ENCODE measurements around the gene TWIST2. TPM values are rescaled to one million over a fixed set of nuclear protein-coding genes. Genes with fewer than 3 reads are reported as not detected.

Gene TWIST2
- total RNA-seq, 1 experiment from 2014 or later, result not detected

DNA sequence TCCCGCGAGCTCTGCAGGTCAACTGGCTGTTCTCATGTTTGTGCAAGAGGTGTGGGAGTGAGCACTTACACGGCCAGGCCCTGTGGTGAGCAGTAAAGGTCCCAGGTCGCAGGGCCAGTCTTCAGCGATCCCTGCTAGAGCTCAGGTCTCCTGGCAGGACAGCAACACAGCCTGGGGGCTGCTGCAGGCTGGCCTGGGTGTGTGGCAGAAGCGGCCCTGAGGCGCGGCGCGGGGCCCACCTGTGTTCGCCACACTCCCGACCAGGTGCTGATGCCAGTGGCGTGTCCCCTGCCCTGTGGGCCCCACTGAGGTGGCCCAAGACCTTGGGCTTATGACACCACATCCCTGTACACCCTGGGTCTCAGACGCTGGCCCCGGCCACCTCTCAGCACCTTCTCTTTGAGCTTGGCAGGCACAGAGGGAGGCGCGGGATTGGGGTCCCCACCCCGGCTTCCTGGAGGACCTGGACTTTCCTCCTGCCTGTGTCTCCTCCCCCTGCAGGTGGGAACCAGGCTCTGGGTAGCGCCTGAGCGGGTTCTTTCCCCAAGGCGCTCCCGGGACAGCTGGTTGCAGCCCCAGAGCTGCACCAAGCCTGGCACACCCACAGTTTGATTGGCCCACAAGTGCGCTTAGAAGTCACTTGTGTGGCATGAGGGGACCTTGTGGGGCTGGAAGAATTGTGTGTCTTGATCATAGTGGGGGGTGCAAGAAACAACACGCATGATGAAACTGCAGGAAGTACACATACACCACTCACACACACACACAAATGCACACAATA is 59.2 kb downstream of the TWIST2 start:
- in situ Hi-C loops (cut with HindIII; ENCODE audit: low pct_unique_long_range_greater_than_20kb, low sequenced_read_pairs), result no loop called here
- no peak for DNase-seq (ENCODE audit: low read depth)

- no peak for DNase-seq (ENCODE audit: low read depth)
- in situ Hi-C loops (cut with HindIII; ENCODE audit: low pct_unique_long_range_greater_than_20kb, low sequenced_read_pairs), result no loop called here
These were observed 59.9 kb downstream of the TWIST2 start for GRCh38 chr2:238907717-238908173.

- in situ Hi-C loops (cut with HindIII; ENCODE audit: low pct_unique_long_range_greater_than_20kb, low sequenced_read_pairs), result no loop called here
- no peak for DNase-seq (ENCODE audit: low read depth)
These were observed 61.4 kb downstream of the TWIST2 start for GRCh38 chr2:238908960-238909951.

GRCh38 chr2:238910751-238911351 is 63.0 kb downstream of the TWIST2 start:
- peak; percentile 55 for DNase-seq (ENCODE audit: low read depth)
- in situ Hi-C loops (cut with HindIII; ENCODE audit: low pct_unique_long_range_greater_than_20kb, low sequenced_read_pairs), result no loop called here

DNA sequence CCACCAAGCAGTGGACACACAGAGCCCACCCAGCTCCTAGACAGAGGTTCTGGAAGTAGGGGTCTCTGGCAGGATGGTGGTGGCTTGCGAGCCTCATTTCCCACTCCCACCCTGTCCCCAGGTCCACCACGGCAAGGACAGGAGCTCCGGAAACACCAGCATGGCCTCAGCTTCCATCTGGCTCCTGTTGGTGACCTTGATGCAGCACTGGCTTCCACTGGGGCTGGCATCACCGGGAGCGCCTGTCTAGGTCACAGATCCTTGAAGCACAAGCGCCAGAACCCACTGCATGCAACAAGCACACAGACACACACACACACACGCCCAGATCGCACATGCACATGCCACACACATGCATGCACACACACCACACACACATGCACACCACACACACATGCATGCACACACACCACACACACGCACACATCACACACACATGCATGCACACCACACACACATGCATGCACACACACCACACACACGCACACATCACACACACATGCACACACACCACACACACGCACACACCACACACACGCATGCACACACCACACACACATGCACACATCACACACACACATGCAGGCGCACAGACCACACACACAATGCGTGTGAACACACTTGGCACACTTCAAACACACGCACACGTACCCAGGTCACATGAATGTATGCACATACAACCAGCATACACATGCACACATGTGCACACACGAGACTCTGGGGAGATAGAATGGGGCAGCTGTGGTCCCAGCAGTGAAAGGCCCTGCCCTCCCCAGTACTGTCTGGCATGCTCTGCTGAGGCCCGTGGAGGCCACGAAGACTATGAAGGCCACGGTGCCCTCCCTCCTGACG is 63.7 kb downstream of the TWIST2 start:
- in situ Hi-C loops (cut with HindIII; ENCODE audit: low pct_unique_long_range_greater_than_20kb, low sequenced_read_pairs), result no loop called here
- DNase-seq (ENCODE audit: low read depth), result no peak

- no peak for DNase-seq (ENCODE audit: low read depth)
- in situ Hi-C loops (cut with HindIII; ENCODE audit: low pct_unique_long_range_greater_than_20kb, low sequenced_read_pairs), result no loop called here
These were observed 64.5 kb downstream of the TWIST2 start for GRCh38 chr2:238912228-238912915.

DNA sequence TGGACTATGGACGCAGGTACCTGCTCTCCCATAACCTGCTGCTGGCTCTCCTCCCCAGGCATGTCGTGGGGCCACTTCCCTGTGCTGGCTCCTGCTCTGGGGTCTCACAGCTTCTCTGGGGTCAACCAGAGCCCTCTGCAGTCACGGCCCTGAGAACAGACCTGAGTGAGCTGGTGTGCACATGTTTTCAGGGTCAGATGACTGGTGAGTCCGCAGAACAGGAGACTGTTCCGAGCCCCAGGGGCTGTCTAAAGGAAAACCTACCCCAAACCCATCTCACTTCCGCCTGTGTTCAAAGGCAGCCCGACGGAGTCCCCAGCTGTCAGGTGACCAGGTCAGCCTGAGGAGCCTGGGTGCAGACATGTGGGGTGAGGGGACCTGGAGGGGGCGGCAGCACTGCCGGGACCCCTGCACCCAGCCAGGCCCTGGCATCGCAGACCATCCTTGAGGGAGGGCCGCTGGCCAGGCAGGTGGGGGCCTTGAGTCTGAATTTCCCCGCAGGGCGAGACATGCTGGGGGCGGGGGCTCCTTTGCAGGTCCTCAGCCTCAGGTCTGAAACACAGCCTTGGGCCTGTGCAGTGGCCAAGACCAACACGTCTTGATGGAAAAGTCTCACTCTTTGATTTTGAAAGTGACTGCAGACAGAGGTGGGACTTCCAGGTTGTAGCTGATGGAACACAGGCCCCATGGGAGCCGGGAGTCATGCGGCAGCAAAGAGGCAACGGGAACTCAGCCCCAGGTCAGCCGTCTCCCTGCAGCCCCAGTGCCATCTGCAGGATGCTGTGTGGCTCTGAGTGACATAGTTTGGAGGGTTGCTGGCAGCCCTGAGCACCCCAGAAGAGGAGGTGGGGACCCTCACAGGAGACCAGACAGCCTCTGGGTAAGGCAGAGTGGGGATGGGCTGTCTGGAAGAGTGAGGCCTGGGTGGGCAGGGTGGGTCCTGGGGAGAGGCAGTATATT is 65.3 kb downstream of the TWIST2 start:
- DNase-seq (ENCODE audit: low read depth), result no peak
- in situ Hi-C loops (cut with HindIII; ENCODE audit: low pct_unique_long_range_greater_than_20kb, low sequenced_read_pairs), result no loop called here

- no peak for DNase-seq (ENCODE audit: low read depth)
- in situ Hi-C loops (cut with HindIII; ENCODE audit: low pct_unique_long_range_greater_than_20kb, low sequenced_read_pairs), result no loop called here
These were observed 66.2 kb downstream of the TWIST2 start for GRCh38 chr2:238913931-238914647.

DNA sequence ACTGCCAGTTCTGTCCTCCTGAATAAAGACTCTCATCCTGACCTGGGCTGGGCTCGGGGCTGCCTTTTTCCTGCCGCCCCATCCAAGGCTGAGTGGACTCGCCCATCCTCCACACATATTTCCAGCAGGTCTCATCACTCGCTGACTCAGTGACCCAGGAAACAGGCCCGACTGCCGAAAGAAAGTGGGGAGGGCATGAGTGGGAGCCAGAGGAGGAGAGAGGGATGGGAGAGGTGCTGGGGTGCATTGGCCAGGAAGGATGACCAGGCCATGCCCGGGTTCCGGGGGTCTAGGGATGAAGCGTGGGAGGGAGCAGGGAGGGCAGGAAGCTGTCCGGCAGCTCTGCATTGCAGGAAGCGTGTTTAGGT is 66.7 kb downstream of the TWIST2 start:
- DNase-seq (ENCODE audit: low read depth), result no peak
- in situ Hi-C loops (cut with HindIII; ENCODE audit: low pct_unique_long_range_greater_than_20kb, low sequenced_read_pairs), result no loop called here

- DNase-seq (ENCODE audit: low read depth), result no peak
- in situ Hi-C loops (cut with HindIII; ENCODE audit: low pct_unique_long_range_greater_than_20kb, low sequenced_read_pairs), result no loop called here
These were observed 67.3 kb downstream of the TWIST2 start for GRCh38 chr2:238915196-238915595.

DNA sequence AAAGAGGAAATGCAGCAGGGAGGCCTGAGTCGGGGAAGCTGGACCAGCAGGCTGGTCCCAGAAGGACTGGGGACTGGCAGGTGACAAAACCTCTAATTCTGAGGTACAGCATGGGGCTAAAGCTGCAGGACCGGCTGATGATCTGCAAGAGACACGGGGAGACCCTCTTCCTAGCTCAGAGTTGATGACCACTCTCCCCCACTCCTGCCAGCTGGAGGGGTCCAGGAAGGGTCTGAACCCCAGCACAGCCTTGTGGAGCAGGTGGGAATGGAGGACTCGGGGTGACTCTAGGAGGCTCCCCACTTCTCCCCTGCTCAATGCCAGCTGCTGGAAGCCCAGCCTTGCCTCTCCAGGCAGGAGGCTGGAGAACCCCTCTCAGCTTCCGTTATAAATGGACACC is 67.7 kb downstream of the TWIST2 start:
- in situ Hi-C loops (cut with HindIII; ENCODE audit: low pct_unique_long_range_greater_than_20kb, low sequenced_read_pairs), result no loop called here
- DNase-seq (ENCODE audit: low read depth), result no peak

DNA sequence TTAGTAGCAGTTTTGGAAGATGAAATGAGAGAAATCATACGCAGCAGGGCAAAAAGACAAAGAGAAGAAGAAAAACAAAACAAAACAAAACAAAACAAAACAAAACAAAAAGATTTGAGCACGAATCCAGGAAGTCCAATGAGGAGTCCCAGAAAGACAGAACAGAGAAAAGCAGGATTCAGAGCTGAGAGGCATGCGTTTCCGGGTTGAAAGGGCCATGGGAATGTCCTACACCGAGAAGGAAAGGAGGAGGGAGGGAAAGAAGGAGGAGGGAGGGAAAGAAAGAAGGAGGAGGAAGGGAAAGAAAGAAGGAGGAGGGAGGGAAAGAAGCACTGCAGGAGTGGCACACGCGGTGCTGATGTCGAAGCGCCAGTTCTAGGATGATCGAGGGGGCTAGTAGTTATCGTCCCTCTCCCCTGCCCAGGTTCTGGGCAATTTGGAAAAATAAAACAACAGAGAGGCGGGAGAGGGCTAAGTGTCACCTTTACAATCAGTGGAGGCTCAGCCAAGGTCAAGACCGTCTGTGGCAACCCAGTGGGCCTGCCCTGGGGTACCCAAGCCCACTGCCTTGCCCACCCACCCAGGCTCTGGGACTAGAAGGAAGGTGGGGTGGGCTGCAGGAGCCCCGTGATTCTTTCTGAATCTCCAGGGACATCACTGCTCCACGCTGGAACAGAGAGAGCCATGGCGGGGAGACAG is 68.4 kb downstream of the TWIST2 start:
- in situ Hi-C loops (cut with HindIII; ENCODE audit: low pct_unique_long_range_greater_than_20kb, low sequenced_read_pairs), result no loop called here
- no peak for DNase-seq (ENCODE audit: low read depth)

GRCh38 chr2:238916875-238917590 is 69.1 kb downstream of the TWIST2 start:
- no peak for DNase-seq (ENCODE audit: low read depth)
- in situ Hi-C loops (cut with HindIII; ENCODE audit: low pct_unique_long_range_greater_than_20kb, low sequenced_read_pairs), result no loop called here

DNA sequence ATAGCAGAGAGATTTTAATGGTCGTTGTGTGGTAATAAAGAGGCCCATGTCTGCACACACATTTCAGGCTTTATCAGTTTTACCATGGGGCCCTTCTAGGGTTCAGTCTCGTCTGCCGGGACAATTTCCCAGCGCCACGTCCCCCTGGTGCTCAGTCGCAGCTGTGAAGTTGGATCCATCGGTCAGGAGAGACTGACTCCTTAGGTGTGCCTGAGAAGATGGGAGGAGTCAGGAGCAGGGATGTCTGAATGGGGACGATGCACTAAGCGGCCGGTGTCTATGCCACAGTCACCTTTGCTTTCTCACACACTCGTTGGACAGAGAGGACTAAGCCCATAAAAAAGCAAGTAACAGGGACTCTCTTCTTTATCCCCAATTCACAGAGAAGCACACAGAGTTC is 71.4 kb downstream of the TWIST2 start:
- in situ Hi-C loops (cut with HindIII; ENCODE audit: low pct_unique_long_range_greater_than_20kb, low sequenced_read_pairs), result no loop called here
- DNase-seq (ENCODE audit: low read depth), result no peak

DNA sequence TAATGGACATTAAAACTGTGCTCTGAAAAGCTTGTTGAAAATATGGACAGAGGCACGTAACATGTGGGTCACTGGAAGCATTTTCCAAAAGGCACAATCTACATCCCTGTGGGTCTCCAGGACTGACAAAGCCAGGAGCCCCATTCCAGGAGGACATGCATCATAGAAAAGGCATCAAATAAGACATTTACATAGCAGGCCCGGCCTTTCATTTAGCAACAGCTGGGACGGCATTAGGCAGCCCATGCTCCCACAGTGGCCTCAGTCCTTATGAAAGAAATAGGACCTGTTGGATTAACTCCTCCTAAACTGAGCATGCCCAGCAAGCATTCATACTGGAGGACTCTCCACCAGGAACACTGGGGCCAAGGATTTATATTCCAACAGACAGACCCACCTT is 72.2 kb downstream of the TWIST2 start:
- in situ Hi-C loops (cut with HindIII; ENCODE audit: low pct_unique_long_range_greater_than_20kb, low sequenced_read_pairs), result no loop called here
- DNase-seq (ENCODE audit: low read depth), result no peak

All from Caki2 (cell line).